NT2/D1 (cell line): ENCODE data around the gene KCNQ1.

Experiments
- DNase-seq: peaks from one replicate; pipeline ENCODE4 v3.0.0-alpha.2; 2011; ENCODE audit warnings: low read depth, low spot score
- H3K27me3 ChIP-seq: 2 replicates; pipeline ENCODE4 v1.6.0; 2011; ENCODE audit warnings: mild to moderate bottlenecking; ENCODE audit not compliant: insufficient read length, insufficient read depth
- H3K36me3 ChIP-seq: 2 replicates; pipeline ENCODE4 v1.6.1; 2011; ENCODE audit warnings: mild to moderate bottlenecking, low read length, mixed read lengths; ENCODE audit not compliant: insufficient read depth, insufficient read length
- H3K4me1 ChIP-seq: 2 replicates; pipeline ENCODE4 v1.5.1; 2011; ENCODE audit not compliant: insufficient read depth, insufficient read length
- H3K4me3 ChIP-seq: 2 replicates; pipeline ENCODE4 v1.5.1; 2011; ENCODE audit warnings: low read depth; ENCODE audit not compliant: insufficient read length
- H3K9ac ChIP-seq: 2 replicates; pipeline ENCODE4 v1.6.0; 2011; ENCODE audit warnings: low read depth; ENCODE audit not compliant: insufficient read length
- H3K9me3 ChIP-seq: 2 replicates; pipeline ENCODE4 v1.5.1; 2011; ENCODE audit warnings: mild to moderate bottlenecking, low read length; ENCODE audit not compliant: insufficient read depth
- SUZ12 ChIP-seq: IDR thresholded peaks from 2 replicates; pipeline ENCODE4 v1.6.1; 2011; ENCODE audit not compliant: insufficient read length, insufficient read depth; ENCODE audit errors: extremely low read depth
- YY1 ChIP-seq: IDR thresholded peaks from 2 replicates; pipeline ENCODE4 v1.6.1; 2011; ENCODE audit not compliant: insufficient read length, insufficient read depth
- ZNF274 ChIP-seq: IDR thresholded peaks from 2 replicates; pipeline ENCODE4 v1.6.1; 2011; ENCODE audit warnings: mild to moderate bottlenecking, low read depth, low read length

Gene KCNQ1

DNA sequence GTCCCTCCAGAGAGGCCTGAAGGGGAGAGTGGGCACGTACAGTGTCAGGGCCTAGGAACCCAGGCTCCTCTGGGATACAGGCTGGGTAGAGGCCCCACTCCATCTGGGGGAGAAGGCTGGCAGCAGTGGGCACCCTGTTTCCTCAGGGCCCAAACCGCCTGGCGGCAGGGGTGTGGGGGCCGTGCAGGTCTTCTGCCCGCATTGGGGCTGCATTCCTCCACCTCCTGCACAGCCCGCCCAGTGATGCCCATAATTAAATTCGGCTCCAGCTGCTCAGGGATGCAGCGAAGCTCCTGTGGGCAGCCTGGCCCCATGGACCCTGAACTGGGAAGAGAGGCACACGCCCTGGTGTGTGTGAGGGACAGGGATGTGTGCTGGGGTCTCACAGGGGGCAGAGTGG lies 219.6 kb downstream of the KCNQ1 start:
- no peak overlapping the region for H3K9ac ChIP-seq
- peaks cover 2% of the 10 kb centered on the region for H3K27me3 ChIP-seq
- H3K36me3 ChIP-seq = peaks cover 8% of the 10 kb centered on the region
- no peaks in the 10 kb centered on the region for H3K4me1 ChIP-seq
- DNase-seq = no peak
- no peak overlapping the region for H3K4me3 ChIP-seq
- H3K9me3 ChIP-seq = peaks cover 28% of the 10 kb centered on the region
- TF ChIP-seq SUZ12 (no peak), YY1 (no peak), ZNF274 (no peak)

DNA sequence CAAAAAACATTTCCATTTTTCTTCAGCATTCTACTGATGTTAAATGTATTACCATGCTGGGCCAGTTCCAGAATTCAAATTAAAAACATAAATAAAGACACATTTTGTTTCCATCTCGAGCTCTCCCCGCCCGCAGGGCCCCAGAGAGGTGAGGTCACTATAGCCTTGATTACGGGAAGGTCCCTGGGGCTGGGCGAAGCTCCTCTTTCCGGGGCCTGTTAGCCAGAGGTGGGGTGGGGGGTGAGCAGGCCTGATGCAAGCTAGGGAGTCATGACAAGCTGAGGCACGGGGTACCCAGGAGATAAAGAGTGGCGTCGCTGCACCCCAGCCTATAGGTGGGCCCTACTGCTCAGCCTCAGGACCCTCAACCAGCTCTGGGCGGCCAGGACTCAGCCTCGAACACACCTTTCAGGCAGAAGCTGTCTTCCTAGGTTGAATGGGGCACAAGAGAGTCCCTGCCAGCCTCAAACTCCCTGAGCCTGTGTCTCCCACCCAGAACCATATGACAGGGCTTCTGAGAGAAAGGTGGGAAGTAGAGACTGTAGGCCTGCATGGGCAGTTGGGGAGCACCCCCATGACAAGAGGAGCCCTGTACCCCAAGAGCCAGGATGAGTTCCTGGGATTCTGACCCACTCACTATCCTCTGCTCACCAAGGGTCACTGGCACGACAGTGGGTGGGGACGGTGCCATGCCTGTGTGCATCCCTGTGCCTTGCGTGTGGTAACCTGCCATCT lies 220.2 kb downstream of the KCNQ1 start:
- Histone ChIP-seq H3K4me1 (no peaks in the 10 kb centered on the region), H3K9ac (no peak overlapping the region), H3K36me3 (peaks cover 9% of the 10 kb centered on the region), H3K27me3 (peaks cover 2% of the 10 kb centered on the region), H3K4me3 (no peak overlapping the region), H3K9me3 (peaks cover 22% of the 10 kb centered on the region)
- no peak for TF ChIP-seq SUZ12
- DNase-seq = no peak

DNA sequence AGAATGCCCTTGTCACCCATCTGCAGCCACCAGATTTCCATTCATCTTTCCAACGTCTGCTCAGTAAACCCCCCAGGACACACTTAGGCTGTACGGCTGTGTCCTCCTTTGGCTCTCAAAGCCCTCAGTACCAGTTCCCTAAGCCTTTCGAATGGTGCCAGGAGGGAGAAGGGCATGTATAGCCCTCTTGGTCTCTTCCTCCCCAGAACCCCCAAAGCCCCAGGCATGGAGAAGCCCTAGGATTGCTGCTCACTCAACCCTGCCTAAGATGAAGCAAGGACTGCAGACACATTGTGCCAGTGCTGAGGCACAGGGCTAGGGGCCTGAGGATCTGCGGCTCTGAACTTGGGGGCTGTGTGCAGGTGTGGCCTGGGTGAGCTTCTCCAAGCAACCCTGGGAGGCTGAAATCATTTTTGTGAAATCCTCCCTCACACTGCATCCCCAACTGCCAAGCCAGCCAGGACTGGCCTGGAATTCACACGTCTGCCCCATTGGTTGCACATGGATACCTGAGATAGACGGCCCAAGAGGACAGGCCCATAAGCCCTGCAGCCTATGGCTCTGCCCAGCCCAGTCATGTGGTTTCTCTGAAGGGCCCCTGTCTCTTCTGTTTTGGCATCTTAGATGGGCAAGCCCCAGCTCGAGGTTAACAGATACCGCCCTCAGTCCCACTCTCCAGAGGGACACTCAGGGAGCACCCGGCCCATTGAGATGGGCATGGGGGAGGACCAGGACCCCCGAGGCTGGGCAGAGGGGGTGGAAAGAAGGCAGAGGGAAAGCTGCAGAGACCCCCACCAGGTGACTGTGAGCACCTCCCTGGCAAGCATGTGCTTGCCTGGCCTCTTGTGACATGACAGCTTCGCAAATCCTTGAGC lies 221.0 kb downstream of the KCNQ1 start:
- peaks cover 14% of the 10 kb centered on the region for H3K9me3 ChIP-seq
- peaks cover 9% of the 10 kb centered on the region for H3K36me3 ChIP-seq
- H3K4me3 ChIP-seq = no peak overlapping the region
- H3K27me3 ChIP-seq = peaks cover 2% of the 10 kb centered on the region
- DNase-seq = no peak
- no peak overlapping the region for H3K9ac ChIP-seq
- H3K4me1 ChIP-seq = no peaks in the 10 kb centered on the region
- TF ChIP-seq ZNF274 (no peak), YY1 (no peak), SUZ12 (no peak)

- peaks cover 2% of the 10 kb centered on the region for H3K27me3 ChIP-seq
- H3K9me3 ChIP-seq = peaks cover 8% of the 10 kb centered on the region; the same call in 1 of the 2 replicates
- no peaks in the 10 kb centered on the region for H3K4me1 ChIP-seq
- TF ChIP-seq YY1 (no peak), SUZ12 (no peak), ZNF274 (no peak)
- DNase-seq = no peak
- H3K36me3 ChIP-seq = peaks cover 9% of the 10 kb centered on the region
- no peak overlapping the region for H3K4me3 ChIP-seq
- no peak overlapping the region for H3K9ac ChIP-seq
Observed at GRCh38 chr11:2666401-2666741, 221.6 kb downstream of the KCNQ1 start.

GRCh38 chr11:2666828-2667570 lies 222.2 kb downstream of the KCNQ1 start:
- DNase-seq = no peak
- Histone ChIP-seq H3K9me3 (peaks cover 1% of the 10 kb centered on the region; the same call in 1 of the 2 replicates), H3K9ac (no peak overlapping the region), H3K4me1 (no peaks in the 10 kb centered on the region), H3K36me3 (peaks cover 9% of the 10 kb centered on the region), H3K27me3 (peaks cover 2% of the 10 kb centered on the region), H3K4me3 (no peak overlapping the region)
- TF ChIP-seq SUZ12 = no peak
- no peak for TF ChIP-seq YY1
- TF ChIP-seq ZNF274 = no peak

GRCh38 chr11:2667940-2668339 lies 223.1 kb downstream of the KCNQ1 start:
- Histone ChIP-seq H3K9me3 (no peaks in the 10 kb centered on the region), H3K36me3 (peaks cover 10% of the 10 kb centered on the region)
- TF ChIP-seq YY1 = no peak
- no peak for TF ChIP-seq ZNF274
- no peak for TF ChIP-seq SUZ12

GRCh38 chr11:2668876-2669275 lies 224.1 kb downstream of the KCNQ1 start:
- DNase-seq = no peak
- H3K4me3 ChIP-seq = no peak overlapping the region
- H3K9me3 ChIP-seq = no peaks in the 10 kb centered on the region
- TF ChIP-seq SUZ12 (no peak), ZNF274 (no peak), YY1 (no peak)
- H3K4me1 ChIP-seq = peaks cover 2% of the 10 kb centered on the region
- H3K27me3 ChIP-seq = peaks cover 6% of the 10 kb centered on the region
- H3K36me3 ChIP-seq = peaks cover 12% of the 10 kb centered on the region
- no peak overlapping the region for H3K9ac ChIP-seq

More at GRCh38 chr11:2667940-2668339, 223.1 kb downstream of the KCNQ1 start:
- no peaks in the 10 kb centered on the region for H3K4me1 ChIP-seq
- DNase-seq = no peak
- no peak overlapping the region for H3K4me3 ChIP-seq
- H3K9ac ChIP-seq = no peak overlapping the region
- H3K27me3 ChIP-seq = peaks cover 6% of the 10 kb centered on the region
